GM12865 (cell line): ENCODE results near the gene PTPRN2.

Experiments used
- DNase-seq: peaks from one replicate; pipeline ENCODE4 v3.0.0; 2010; ENCODE audit warnings: low read depth
- H3K4me3 ChIP-seq: 2 replicates; pipeline ENCODE4 v1.5.1; 2011; ENCODE audit warnings: mild to moderate bottlenecking, low read depth, low read length, control low read depth
- CTCF ChIP-seq: IDR thresholded peaks from 2 replicates; pipeline ENCODE4 v1.5.1; 2011; ENCODE audit warnings: low read length, control low read depth, low read depth, inconsistent platforms; ENCODE audit not compliant: insufficient read depth; ENCODE audit errors: missing control alignments

PTPRN2 gene

GRCh38 chr7:157550300-157551275 is 1037.0 kb downstream of the PTPRN2 start:
- no peak overlapping the region for H3K4me3 ChIP-seq
- DNase-seq, result no peak
- TF ChIP-seq CTCF, result no peak

GRCh38 chr7:157549612-157550299 is 1037.9 kb downstream of the PTPRN2 start:
- no peak for DNase-seq

GRCh38 chr7:157548691-157549303 is 1038.8 kb downstream of the PTPRN2 start:
- no peak for TF ChIP-seq CTCF
- DNase-seq, result no peak

More at GRCh38 chr7:157549612-157550299, 1037.9 kb downstream of the PTPRN2 start:
- no peak for TF ChIP-seq CTCF
- no peak overlapping the region for H3K4me3 ChIP-seq

GRCh38 chr7:157547611-157548010 is 1040.0 kb downstream of the PTPRN2 start:
- no peak for TF ChIP-seq CTCF
- DNase-seq, result no peak

More at GRCh38 chr7:157548691-157549303, 1038.8 kb downstream of the PTPRN2 start:
- no peak overlapping the region for H3K4me3 ChIP-seq

GRCh38 chr7:157547102-157547501 is 1040.5 kb downstream of the PTPRN2 start:
- no peak for DNase-seq
- H3K4me3 ChIP-seq, result no peak overlapping the region
- no peak for TF ChIP-seq CTCF

More at GRCh38 chr7:157547611-157548010, 1040.0 kb downstream of the PTPRN2 start:
- H3K4me3 ChIP-seq, result no peak overlapping the region

GRCh38 chr7:157545681-157546060 is 1042.0 kb downstream of the PTPRN2 start:
- no peak for DNase-seq
- H3K4me3 ChIP-seq, result no peak overlapping the region
- TF ChIP-seq CTCF, result no peak
